ENCODE results near the gene PLEK.

Gene PLEK

DNA sequence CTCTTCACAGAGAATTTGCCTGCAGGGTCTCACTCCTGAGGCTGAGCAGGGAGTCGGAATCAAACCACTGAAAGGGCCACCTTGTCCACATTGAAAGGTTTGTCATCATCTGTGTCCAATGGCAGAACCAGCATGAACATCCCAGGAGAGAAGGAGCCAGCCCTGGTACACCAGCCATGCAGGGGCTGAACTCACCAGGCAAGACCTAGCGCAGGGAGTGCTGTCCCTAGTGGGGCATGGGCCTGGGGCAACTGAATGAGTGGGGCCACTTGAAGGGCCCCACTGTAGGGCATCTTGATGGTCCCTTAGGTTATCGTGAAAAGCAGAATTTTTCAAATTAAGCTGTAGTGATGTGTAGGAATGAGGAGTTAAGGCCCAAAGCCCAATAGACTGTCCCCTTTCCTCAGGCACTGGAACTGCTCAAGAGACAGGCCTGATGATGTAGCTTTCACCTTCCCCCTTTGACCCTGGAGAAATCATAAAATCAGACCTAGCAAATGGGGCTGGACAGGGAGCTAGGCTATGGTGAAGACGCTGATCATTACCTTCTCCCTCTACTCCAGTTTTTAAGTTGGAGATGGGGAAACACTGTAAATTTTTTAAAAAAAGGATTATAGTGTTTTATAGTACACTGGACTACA, 8.4 kb upstream of the PLEK start:
- Histone ChIP-seq H3K9ac (no peak overlapping the region), H2AFZ (ENCODE audit: low read depth) (no peak overlapping the region), H3K27me3 (ENCODE audit: insufficient read depth, low read depth) (no peaks in the 10 kb centered on the region), H3K36me3 (ENCODE audit: insufficient read depth) (no peaks in the 10 kb centered on the region), H3K27ac (no peak overlapping the region), H3K79me2 (ENCODE audit: insufficient read depth, low read depth) (no peaks in the 10 kb centered on the region), H4K20me1 (ENCODE audit: insufficient read depth) (no peaks in the 10 kb centered on the region), H3K4me2 (no peak overlapping the region), H3K4me3 (IDR thresholded peaks at IDR 0.05; ENCODE audit: insufficient read depth, low read depth, low read length) (no peak overlapping the region), H3K4me1 (ENCODE audit: low read depth, poor library complexity, severe bottlenecking) (peaks cover 17% of the 10 kb centered on the region)
- TF ChIP-seq, protein P1, sequence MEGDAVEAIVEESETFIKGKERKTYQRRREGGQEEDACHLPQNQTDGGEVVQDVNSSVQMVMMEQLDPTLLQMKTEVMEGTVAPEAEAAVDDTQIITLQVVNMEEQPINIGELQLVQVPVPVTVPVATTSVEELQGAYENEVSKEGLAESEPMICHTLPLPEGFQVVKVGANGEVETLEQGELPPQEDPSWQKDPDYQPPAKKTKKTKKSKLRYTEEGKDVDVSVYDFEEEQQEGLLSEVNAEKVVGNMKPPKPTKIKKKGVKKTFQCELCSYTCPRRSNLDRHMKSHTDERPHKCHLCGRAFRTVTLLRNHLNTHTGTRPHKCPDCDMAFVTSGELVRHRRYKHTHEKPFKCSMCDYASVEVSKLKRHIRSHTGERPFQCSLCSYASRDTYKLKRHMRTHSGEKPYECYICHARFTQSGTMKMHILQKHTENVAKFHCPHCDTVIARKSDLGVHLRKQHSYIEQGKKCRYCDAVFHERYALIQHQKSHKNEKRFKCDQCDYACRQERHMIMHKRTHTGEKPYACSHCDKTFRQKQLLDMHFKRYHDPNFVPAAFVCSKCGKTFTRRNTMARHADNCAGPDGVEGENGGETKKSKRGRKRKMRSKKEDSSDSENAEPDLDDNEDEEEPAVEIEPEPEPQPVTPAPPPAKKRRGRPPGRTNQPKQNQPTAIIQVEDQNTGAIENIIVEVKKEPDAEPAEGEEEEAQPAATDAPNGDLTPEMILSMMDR (conservative IDR thresholded peaks at IDR 0.05; ENCODE audit: low read depth, low read length), result no peak

DNA sequence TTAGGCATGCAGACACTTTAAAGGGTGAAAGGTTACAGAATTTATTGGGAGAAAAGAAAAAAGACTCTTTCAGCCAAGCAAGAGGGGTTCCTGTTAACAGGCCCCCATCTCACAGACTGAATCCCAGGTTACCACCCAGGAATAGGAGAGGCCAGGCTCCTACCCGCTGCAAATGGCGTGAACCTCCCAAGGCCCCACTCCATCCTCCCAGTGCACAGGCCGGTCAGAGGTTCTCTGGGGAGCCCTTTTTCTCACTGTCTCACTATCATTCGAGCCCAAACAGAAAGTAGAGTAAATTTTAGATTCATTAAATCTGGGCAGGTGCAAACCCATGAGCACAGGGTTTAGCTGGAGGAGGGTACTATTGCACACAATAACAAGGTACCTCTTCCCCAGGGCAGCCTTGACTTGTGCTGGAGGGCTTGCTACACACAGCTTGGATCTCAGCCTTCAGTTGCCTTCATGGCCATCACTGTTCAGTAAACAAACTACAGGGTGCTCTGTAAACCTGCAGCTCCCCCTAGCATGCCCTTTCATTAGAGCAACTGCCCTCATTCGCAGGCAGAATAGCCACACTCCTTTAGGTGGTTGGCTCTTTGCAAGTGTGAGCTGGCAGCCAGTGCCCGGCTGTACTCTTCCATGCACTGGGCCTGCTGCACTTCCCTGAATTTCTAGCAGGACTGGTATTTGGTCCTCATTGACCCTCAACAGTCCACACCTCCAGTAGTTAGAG, 7.3 kb upstream of the PLEK start:
- TF ChIP-seq, protein P1 (conservative IDR thresholded peaks at IDR 0.05; ENCODE audit: low read depth, low read length), result peak; percentile 72
- Histone ChIP-seq H3K27ac (0 out of 2 replicates have a peak overlapping the region, but pooled peaks have one; percentile 6), H3K27me3 (ENCODE audit: insufficient read depth, low read depth) (no peaks in the 10 kb centered on the region), H3K4me1 (ENCODE audit: low read depth, poor library complexity, severe bottlenecking) (peaks cover 27% of the 10 kb centered on the region), H3K36me3 (ENCODE audit: insufficient read depth) (no peaks in the 10 kb centered on the region), H3K9ac (no peak overlapping the region), H3K4me3 (IDR thresholded peaks at IDR 0.05; ENCODE audit: insufficient read depth, low read depth, low read length) (no peak overlapping the region), H2AFZ (ENCODE audit: low read depth) (peak overlapping the region; percentile 49; the same call in 1 of the 2 replicates), H4K20me1 (ENCODE audit: insufficient read depth) (no peaks in the 10 kb centered on the region), H3K4me2 (0 out of 2 replicates have a peak overlapping the region, but pooled peaks have one; percentile 33), H3K79me2 (ENCODE audit: insufficient read depth, low read depth) (no peaks in the 10 kb centered on the region)

DNA sequence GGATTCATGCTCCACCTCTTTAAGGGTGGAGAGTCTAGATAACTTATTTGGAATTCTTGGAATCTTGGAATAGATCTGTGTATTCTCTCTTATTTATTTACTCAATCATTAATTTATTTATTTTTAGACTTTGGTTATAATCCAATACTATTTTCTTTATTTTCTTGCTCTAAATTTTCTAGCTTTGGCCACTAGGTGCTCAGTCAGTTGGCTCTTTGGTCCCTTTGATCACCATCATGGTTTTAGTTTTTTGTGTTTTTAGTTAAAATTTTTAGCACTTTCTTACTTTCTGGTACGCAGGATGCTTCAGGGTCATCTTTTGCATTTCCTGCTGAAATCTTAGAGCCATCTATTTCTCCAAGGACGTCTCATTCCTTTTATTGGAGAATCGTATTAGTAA, 5.2 kb upstream of the PLEK start:
- H2AFZ ChIP-seq (ENCODE audit: low read depth), result no peak overlapping the region
- no peak overlapping the region for H3K27ac ChIP-seq
- H3K4me1 ChIP-seq (ENCODE audit: low read depth, poor library complexity, severe bottlenecking), result peaks cover 42% of the 10 kb centered on the region
- H3K4me3 ChIP-seq (IDR thresholded peaks at IDR 0.05; ENCODE audit: insufficient read depth, low read depth, low read length), result no peak overlapping the region
- H3K4me2 ChIP-seq, result no peak overlapping the region
- H3K9ac ChIP-seq, result no peak overlapping the region
- TF ChIP-seq, protein P1 (conservative IDR thresholded peaks at IDR 0.05; ENCODE audit: low read depth, low read length), result peak; percentile 46
- H4K20me1 ChIP-seq (ENCODE audit: insufficient read depth), result no peaks in the 10 kb centered on the region
- no peaks in the 10 kb centered on the region for H3K79me2 ChIP-seq (ENCODE audit: insufficient read depth, low read depth)
- H3K36me3 ChIP-seq (ENCODE audit: insufficient read depth), result no peaks in the 10 kb centered on the region
- no peaks in the 10 kb centered on the region for H3K27me3 ChIP-seq (ENCODE audit: insufficient read depth, low read depth)

DNA sequence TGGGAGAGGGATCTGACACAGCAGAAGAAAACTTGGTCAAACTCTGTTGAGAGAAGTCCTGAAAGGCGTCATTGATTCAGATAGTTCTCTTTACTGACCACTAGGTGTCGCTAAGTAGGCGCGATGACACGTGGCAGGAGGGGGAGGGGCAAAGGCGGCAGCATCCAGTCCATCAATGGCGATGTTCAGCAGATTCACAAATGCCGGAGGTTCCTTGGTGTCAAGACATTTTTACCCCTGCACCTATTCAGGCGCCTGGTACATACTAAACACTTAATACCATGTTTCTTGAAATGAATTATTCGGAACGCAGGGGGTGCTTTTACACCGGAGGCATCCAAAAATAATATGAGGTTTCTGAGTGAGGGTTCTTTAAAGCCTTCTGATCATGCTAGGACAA, 3.0 kb upstream of the PLEK start:
- peak overlapping the region; percentile 96 for H2AFZ ChIP-seq (ENCODE audit: low read depth)
- no peaks in the 10 kb centered on the region for H4K20me1 ChIP-seq (ENCODE audit: insufficient read depth)
- TF ChIP-seq, protein P1 (conservative IDR thresholded peaks at IDR 0.05; ENCODE audit: low read depth, low read length), result peak; percentile 96
- H3K9ac ChIP-seq, result peak overlapping the region; percentile 37; the same call in 1 of the 2 replicates
- H3K4me2 ChIP-seq, result peak overlapping the region; percentile 68
- no peaks in the 10 kb centered on the region for H3K27me3 ChIP-seq (ENCODE audit: insufficient read depth, low read depth)
- H3K79me2 ChIP-seq (ENCODE audit: insufficient read depth, low read depth), result no peaks in the 10 kb centered on the region
- peaks cover 38% of the 10 kb centered on the region for H3K4me1 ChIP-seq (ENCODE audit: low read depth, poor library complexity, severe bottlenecking)
- no peaks in the 10 kb centered on the region for H3K36me3 ChIP-seq (ENCODE audit: insufficient read depth)
- peak overlapping the region; percentile 40 for H3K27ac ChIP-seq
- H3K4me3 ChIP-seq (IDR thresholded peaks at IDR 0.05; ENCODE audit: insufficient read depth, low read depth, low read length), result no peak overlapping the region

Data from KMS-11 (cell line).